Spleen (tissue), 11 donors: Measurements from ENCODE around the gene AKAP13. TPM values are rescaled to one million over a fixed set of nuclear protein-coding genes. Genes with fewer than 3 reads are reported as not detected.

Experiments
- DNase-seq: peaks from one replicate; pipeline ENCODE4 v3.0.0-alpha.2; 2020
- H3K27ac ChIP-seq, 8 donors: fragments of 200-600 bp; sonication (generic) in 7 of 8; 1 replicate in 4 of 8; 2 replicates in 4 of 8; pipeline versions ENCODE4 v1.5.0 to v1.8.0; 2016 to 2021; ENCODE audit warnings: inconsistent platforms in 4 of 8, mild to moderate bottlenecking in 4 of 8, moderate library complexity in 1 of 8
- H3K27me3 ChIP-seq, 7 donors: fragments of 200-600 bp; sonication (generic) in 6 of 7; replicated peaks in 1 of 7; 1 replicate in 4 of 7; 2 replicates in 3 of 7; pipeline versions ENCODE4 v1.5.0 to v1.8.0; 2016 to 2021; ENCODE audit warnings: inconsistent platforms in 3 of 7, mild to moderate bottlenecking in 1 of 7
- H3K36me3 ChIP-seq, 6 donors: fragments of 200-600 bp; sonication (generic) in 5 of 6; 1 replicate in 4 of 6; 2 replicates in 2 of 6; pipeline versions ENCODE4 v1.5.0 to v1.8.0; 2016 to 2021; ENCODE audit warnings: inconsistent platforms in 2 of 6
- H3K4me1 ChIP-seq, 6 donors: fragments of 200-600 bp; sonication (generic) in 5 of 6; 1 replicate in 3 of 6; 2 replicates in 3 of 6; pipeline versions ENCODE4 v1.5.0 to v1.8.0; 2016 to 2021; ENCODE audit warnings: inconsistent platforms in 3 of 6
- H3K4me3 ChIP-seq, 8 donors: fragments of 200-600 bp; sonication (generic) in 7 of 8; 1 replicate in 4 of 8; 2 replicates in 4 of 8; pipeline versions ENCODE4 v1.5.0 to v1.8.0; 2016 to 2021; ENCODE audit warnings: inconsistent platforms in 4 of 8, mild to moderate bottlenecking in 4 of 8, moderate library complexity in 2 of 8
- H3K9me3 ChIP-seq, 8 donors: fragments of 200-600 bp; sonication (generic) in 7 of 8; 1 replicate in 4 of 8; 2 replicates in 4 of 8; pipeline versions ENCODE4 v1.5.0 to v1.8.0; 2016 to 2021; ENCODE audit warnings: inconsistent platforms in 4 of 8
- CTCF ChIP-seq, 11 experiments: fragments of 200-600 bp in 7 of 11; fragments of 450-650 bp in 4 of 11; sonication (generic) in 4 of 11; IDR thresholded peaks in 8 of 11; conservative IDR thresholded peaks in 3 of 11; 1 replicate in 7 of 11; 2 replicates in 4 of 11; pipeline versions ENCODE4 v1.4.0 to v1.8.0; 2016 to 2021; ENCODE audit warnings: antibody characterized with exemption in 11 of 11, inconsistent platforms in 4 of 11, mild to moderate bottlenecking in 1 of 11
- POLR2A ChIP-seq, 3 donors: fragments of 450-650 bp; IDR thresholded peaks; one replicate each; pipeline ENCODE4 v1.5.1; 2017; ENCODE audit warnings: antibody characterized with exemption in 3 of 3, mild to moderate bottlenecking in 1 of 3
- POLR2AphosphoS5 ChIP-seq, 3 donors: sonication (generic); formaldehyde crosslinking; IDR thresholded peaks; one replicate each; pipeline ENCODE4 v1.5.1; 2017; ENCODE audit warnings: antibody characterized with exemption in 3 of 3
- WGBS, 5 donors: extraction: QIAGEN DNeasy Blood & Tissue Kit in 3 of 5; methylation state at CpG; one replicate each; pipeline versions ENCODE4 v1.1.5 to v1.1.7; 2013 to 2018; 5-methylcytosine and 5-hydroxymethylcytosine counted together
- intact Hi-C: fragments of 100-400 bp; cut with DNase I; formaldehyde crosslinking; loops from one replicate; pipeline ENCODE4 v1.15.0; 2023; ENCODE audit warnings: low total_unique reads
- polyA plus RNA-seq, 3 donors: library from polyadenylated mRNA; stranded (reverse); fragments of 200-250 nt; gene quantifications; one replicate each; pipeline ENCODE4 v1.2.1, GENCODE V29; 2013
- total RNA-seq, 7 donors: library from RNA; depleted of rRNA in 3 of 7; stranded (reverse); fragments of >200 nt in 3 of 7; fragmentation: NEBNext Ultra II Directional in 4 of 7; extraction: Animal tissue kit (Norgen Biotek cat#: 25700) in 4 of 7; gene quantifications; one replicate each; pipeline versions ENCODE4 v1.1.0 to v1.2.1, GENCODE V29; 2016 to 2021
- donor health status: healthy with polysubstance abuse.
- donor health status: DM: no; HTN: no; CAD: no; lungs with moderate emphysema.
- donor health status: DM: no; HTN: no; CAD: no.
- donor health status: Bipolar disorder and iron deficiency.
- donor health status: healthy.
- donor health status: DM: no; HTN: no; CAD: no.
- donor health status: DM: yes; HTN: yes; CAD: no.

AKAP13 gene
- total and polyA plus RNA-seq, 10 donors = 35.4 to 413 (median 260) TPM

- 89 to 98% (median 96%) methylated on average over 4 of the region's 4 CpGs for WGBS, 5 donors
These were observed 411.8 kb downstream of the AKAP13 start for GRCh38 chr15:85792102-85792731.

GRCh38 chr15:85792912-85793590, 412.6 kb downstream of the AKAP13 start:
- Histone ChIP-seq H3K4me1 (peaks cover 0 to 41% (median 28%) of the 10 kb centered on the region in 6 donors), H3K27ac (no peak overlapping the region), H3K36me3 (no peaks in the 10 kb centered on the region), H3K9me3 (no peaks in the 10 kb centered on the region), H3K27me3 (peaks cover 0 to 15% (median 0%) of the 10 kb centered on the region in 7 donors), H3K4me3 (peak overlapping the region in 7 of 8 donors; percentile 65 to 95 (median 91))
- no peak for TF ChIP-seq POLR2A (IDR thresholded peaks at IDR 0.05)
- no peak for TF ChIP-seq POLR2AphosphoS5 (IDR thresholded peaks at IDR 0.05)
- no peak for TF ChIP-seq CTCF (IDR thresholded peaks at IDR 0.05 in 8 of 11, conservative IDR thresholded peaks at IDR 0.05 in 3 of 11)
- intact Hi-C loops = loop anchor here (10.0 kb wide), 1 partner anchor 58 kb away; no protein-coding TSS in a partner anchor
- WGBS, 5 donors = 68 to 84% (median 81%) methylated on average over 14 of the region's 14 CpGs
- DNase-seq = peak; percentile 63

More at GRCh38 chr15:85792102-85792731, 411.8 kb downstream of the AKAP13 start:
- Histone ChIP-seq H3K27ac (no peak overlapping the region), H3K36me3 (no peaks in the 10 kb centered on the region), H3K4me3 (no peak overlapping the region), H3K4me1 (peaks cover 0 to 43% (median 28%) of the 10 kb centered on the region in 6 donors), H3K9me3 (no peaks in the 10 kb centered on the region), H3K27me3 (peaks cover 0 to 15% (median 0%) of the 10 kb centered on the region in 7 donors)
- TF ChIP-seq POLR2A (IDR thresholded peaks at IDR 0.05) = no peak
- no peak for TF ChIP-seq POLR2AphosphoS5 (IDR thresholded peaks at IDR 0.05)
- no peak for TF ChIP-seq CTCF (IDR thresholded peaks at IDR 0.05 in 8 of 11, conservative IDR thresholded peaks at IDR 0.05 in 3 of 11)
- no peak for DNase-seq
- intact Hi-C loops = loop anchor here (10.0 kb wide), 1 partner anchor 57 kb away; no protein-coding TSS in a partner anchor

- intact Hi-C loops = loop anchor here (10.0 kb wide), 1 partner anchor 59 kb away; no protein-coding TSS in a partner anchor
- TF ChIP-seq CTCF (IDR thresholded peaks at IDR 0.05 in 8 of 11, conservative IDR thresholded peaks at IDR 0.05 in 3 of 11) (no peak), POLR2A (IDR thresholded peaks at IDR 0.05) (no peak), POLR2AphosphoS5 (IDR thresholded peaks at IDR 0.05) (no peak)
- peak overlapping the region; percentile 22 to 89 (median 82) for H3K27ac ChIP-seq
These were observed 413.5 kb downstream of the AKAP13 start for GRCh38 chr15:85793641-85794597.

More at GRCh38 chr15:85793641-85794597, 413.5 kb downstream of the AKAP13 start:
- H3K9me3 ChIP-seq = no peaks in the 10 kb centered on the region
- H3K36me3 ChIP-seq = no peaks in the 10 kb centered on the region
- DNase-seq = peak; percentile 90
- H3K4me3 ChIP-seq = peak overlapping the region; percentile 64 to 95 (median 88)
- WGBS, 5 donors = 4 to 5% (median 4%) methylated on average over 43 to 56 of the region's 56 CpGs
- H3K27me3 ChIP-seq = peaks cover 0 to 15% (median 0%) of the 10 kb centered on the region in 7 donors
- peaks cover 0 to 36% (median 28%) of the 10 kb centered on the region in 6 donors for H3K4me1 ChIP-seq
